HCT116 (cell line): ENCODE results near the gene FAIM2. TPM values are rescaled to one million over a fixed set of nuclear protein-coding genes. Genes with fewer than 3 reads are reported as not detected.

ENCODE experiments used
- ATAC-seq: fragments of 200-7000 bp; cut with Tn5 transposase; 2 replicates; pipeline ENCODE4 v1.9.1; 2020; ENCODE audit warnings: mild to moderate bottlenecking, moderate library complexity
- BruUV-seq: library from RNA; stranded (reverse); fragments of 400-500 nt; replicated peaks from 2 replicates; lab custom pipeline; 2021; lab: Mats Ljungman, UMichigan
- CTCF ChIA-PET: fragments of 300-600 bp; sonication (Branson Sonifier 250); formaldehyde crosslinking; loops from one replicate; lab custom pipeline; 2021; ENCODE audit warnings: antibody characterized with exemption; lab: Charles Lee
- POLR2A ChIA-PET: fragments of 300-600, 350-600 bp; sonication (Branson Sonifier 250); formaldehyde crosslinking; loops from one replicate; lab custom pipeline; 2021; ENCODE audit warnings: antibody characterized with exemption; lab: Charles Lee
- RAD21 ChIA-PET, 2 experiments: fragments of 300-600 bp; sonication (Branson Sonifier 250); formaldehyde crosslinking; loops; one replicate each; lab custom pipeline; 2023; ENCODE audit warnings: low total read pairs in 2 of 2; ENCODE audit not compliant: uncharacterized antibody in 2 of 2, unreplicated experiment in 2 of 2, low non-redundant PET in 1 of 2; lab: Charles Lee
- DNase-seq: peaks from one replicate; pipeline ENCODE4 v3.0.0-alpha.2; 2010; ENCODE audit warnings: low read depth, low spot score
- H2AFZ ChIP-seq: fragments of 200-600 bp; shearing (Covaris generic), sonication (generic); 2 replicates; pipeline ENCODE4 v1.6.1; 2017; ENCODE audit warnings: low read depth, mixed run types, mixed read lengths, antibody characterized with exemption, low read length; ENCODE audit not compliant: poor library complexity, severe bottlenecking
- H3K27ac ChIP-seq: 2 replicates; pipeline ENCODE4 v1.5.1; 2012; ENCODE audit warnings: low read depth, low read length
- H3K27me3 ChIP-seq: fragments of 200-600 bp; sonication (generic); 2 replicates; pipeline ENCODE4 v1.6.1; 2016; ENCODE audit warnings: mixed run types, low read length, mixed read lengths; ENCODE audit not compliant: insufficient read depth
- H3K36me3 ChIP-seq, 2 experiments: fragments of 200-500 bp in 1 of 2; fragments of 200-600 bp in 1 of 2; sonication (Bioruptor generic) in 1 of 2; sonication (generic) in 1 of 2; 2 replicates each; pipeline versions ENCODE4 v1.5.1 to v1.6.1; 2014 to 2016; ENCODE audit warnings: low read length in 2 of 2, inconsistent platforms in 1 of 2, mixed read lengths in 1 of 2, mixed run types in 1 of 2; ENCODE audit not compliant: insufficient read depth in 2 of 2, control insufficient read depth in 1 of 2
- H3K4me1 ChIP-seq, 2 experiments: fragments of 200-600 bp in 1 of 2; sonication (generic) in 1 of 2; 2 replicates each; pipeline versions ENCODE4 v1.5.1 to v1.6.1; 2012 to 2017; ENCODE audit warnings: low read length in 2 of 2, inconsistent platforms in 1 of 2, mild to moderate bottlenecking in 1 of 2, mixed read lengths in 1 of 2, mixed run types in 1 of 2, moderate library complexity in 1 of 2; ENCODE audit not compliant: insufficient read depth in 2 of 2, control insufficient read depth in 1 of 2
- H3K4me2 ChIP-seq: fragments of 200-600 bp; sonication (generic); 2 replicates; pipeline ENCODE4 v1.6.1; 2017; ENCODE audit warnings: mixed run types, low read length, mixed read lengths
- H3K4me3 ChIP-seq, 2 experiments: fragments of 200-600 bp in 1 of 2; sonication (generic) in 1 of 2; replicated peaks in 1 of 2; 2 replicates each; pipeline ENCODE4 v1.5.1; 2011 to 2016; ENCODE audit warnings: low read length in 2 of 2, control low read depth in 1 of 2, low read depth in 1 of 2, mild to moderate bottlenecking in 1 of 2, mixed read lengths in 1 of 2, mixed run types in 1 of 2
- H3K79me2 ChIP-seq: fragments of 200-600 bp; sonication (generic); 2 replicates; pipeline ENCODE4 v1.6.1; 2017; ENCODE audit warnings: mild to moderate bottlenecking, mixed run types, low read length, moderate library complexity, mixed read lengths; ENCODE audit not compliant: insufficient read depth
- H3K9ac ChIP-seq: fragments of 200-600 bp; sonication (generic); 2 replicates; pipeline ENCODE4 v1.6.1; 2016; ENCODE audit warnings: low read length, mixed read lengths
- H3K9me2 ChIP-seq: fragments of 200-600 bp; sonication (generic), shearing (Covaris generic); 2 replicates; pipeline ENCODE4 v1.6.1; 2017; ENCODE audit warnings: mixed run types, mild to moderate bottlenecking, moderate library complexity; ENCODE audit not compliant: insufficient read depth
- H3K9me3 ChIP-seq, 2 experiments: fragments of 200-500 bp in 1 of 2; fragments of 200-600 bp in 1 of 2; sonication (Bioruptor generic) in 1 of 2; sonication (generic) in 1 of 2; 2 replicates each; pipeline ENCODE4 v1.6.1; 2014 to 2017; ENCODE audit warnings: low read length in 2 of 2, mixed read lengths in 2 of 2, inconsistent platforms in 1 of 2, low read depth in 1 of 2, mild to moderate bottlenecking in 1 of 2, mixed run types in 1 of 2, moderate library complexity in 1 of 2; ENCODE audit not compliant: control insufficient read depth in 1 of 2, insufficient read depth in 1 of 2
- H4K20me1 ChIP-seq: fragments of 200-600 bp; sonication (generic), shearing (Covaris generic); 2 replicates; pipeline ENCODE4 v1.6.1; 2017; ENCODE audit warnings: mixed run types, mild to moderate bottlenecking, moderate library complexity; ENCODE audit not compliant: insufficient read depth
- CBX3 ChIP-seq: IDR thresholded peaks from 2 replicates; pipeline ENCODE4 v1.6.1; 2012; ENCODE audit warnings: low read depth
- CEBPB ChIP-seq: IDR thresholded peaks from 2 replicates; pipeline ENCODE4 v1.6.1; 2012; ENCODE audit warnings: low read depth
- EGR1 ChIP-seq: IDR thresholded peaks from 2 replicates; pipeline ENCODE4 v1.6.1; 2012; ENCODE audit warnings: low read depth
- ELF1 ChIP-seq: IDR thresholded peaks from 2 replicates; pipeline ENCODE4 v1.6.1; 2012; ENCODE audit warnings: low read depth, borderline replicate concordance
- EZH2phosphoT487 ChIP-seq: fragments of 200-600 bp; IDR thresholded peaks from 2 replicates; pipeline ENCODE4 v1.6.1; 2018; ENCODE audit warnings: antibody characterized with exemption, borderline replicate concordance
- JUND ChIP-seq: IDR thresholded peaks from 2 replicates; pipeline ENCODE4 v1.6.1; 2012
- MAX ChIP-seq: IDR thresholded peaks from 2 replicates; pipeline ENCODE4 v1.6.1; 2012
- POLR2A ChIP-seq: IDR thresholded peaks from 2 replicates; pipeline ENCODE4 v1.7.0; 2011; ENCODE audit warnings: borderline replicate concordance; ENCODE audit not compliant: insufficient read depth, insufficient read length; ENCODE audit errors: extremely low read depth
- RAD21 ChIP-seq: IDR thresholded peaks from 2 replicates; pipeline ENCODE4 v1.6.1; 2012; ENCODE audit warnings: low read depth, mild to moderate bottlenecking
- SIN3A ChIP-seq: IDR thresholded peaks from 2 replicates; pipeline ENCODE4 v1.6.1; 2012; ENCODE audit warnings: low read depth
- SP1 ChIP-seq: IDR thresholded peaks from 2 replicates; pipeline ENCODE4 v1.6.1; 2012; ENCODE audit warnings: low read depth
- SRF ChIP-seq: IDR thresholded peaks from 2 replicates; pipeline ENCODE4 v1.6.1; 2012; ENCODE audit warnings: low read depth
- TCF7L2 ChIP-seq: IDR thresholded peaks from 2 replicates; pipeline ENCODE4 v1.7.0; 2011; ENCODE audit warnings: borderline replicate concordance, inconsistent platforms; ENCODE audit not compliant: insufficient read depth, insufficient read length; ENCODE audit errors: extremely low read depth
- YY1 ChIP-seq: IDR thresholded peaks from 2 replicates; pipeline ENCODE4 v1.6.1; 2011; ENCODE audit warnings: low read length, low read depth, moderate library complexity, mild to moderate bottlenecking; ENCODE audit not compliant: insufficient replicate concordance; ENCODE audit errors: extremely low read depth
- ZBTB33 ChIP-seq: IDR thresholded peaks from 2 replicates; pipeline ENCODE4 v1.6.1; 2011; ENCODE audit warnings: mild to moderate bottlenecking, low read length, moderate library complexity; ENCODE audit not compliant: insufficient replicate concordance; ENCODE audit errors: extremely low read depth
- intact Hi-C: fragments of 100-400 bp; cut with micrococcal nuclease; formaldehyde crosslinking; loops from 2 replicates; pipeline ENCODE4 v1.10.0; 2022
- total RNA-seq: library from RNA; stranded (reverse); gene quantifications from one replicate; pipeline ENCODE4 v1.2.1, GENCODE V29; 2021; ENCODE audit not compliant: unreplicated experiment
- TF ChIP-seq, protein P1 (sequence below): IDR thresholded peaks from 2 replicates; pipeline ENCODE4 v1.6.1; 2012
- TF ChIP-seq, protein P2 (sequence below): IDR thresholded peaks from 2 replicates; pipeline ENCODE4 v1.6.1; 2012; ENCODE audit warnings: low read depth

Gene FAIM2
- total RNA-seq, 1 experiment from 2014 or later = not detected

DNA sequence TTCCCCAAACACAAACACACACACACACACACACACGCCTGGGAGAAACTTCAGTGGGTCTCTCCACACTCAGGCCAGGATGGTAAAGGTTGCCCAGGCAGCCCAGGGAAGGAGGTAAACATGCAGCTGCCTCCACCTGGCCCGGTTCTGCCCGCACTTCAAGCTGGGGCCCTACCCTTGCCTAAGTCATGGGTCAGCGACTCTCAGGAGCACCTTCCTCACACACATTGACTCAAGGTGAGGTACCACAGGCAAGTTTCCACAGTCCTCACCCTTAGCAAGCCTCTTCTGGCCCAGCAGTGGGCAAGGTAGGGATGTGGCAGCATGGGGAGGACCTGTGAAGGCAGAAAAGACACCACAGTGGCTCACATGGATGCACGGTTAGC, 14.1 kb upstream of the FAIM2 start:
- CTCF ChIA-PET = no interaction called here
- no peaks in the 10 kb centered on the region for H3K79me2 ChIP-seq
- no peak overlapping the region for H3K4me2 ChIP-seq
- no peaks in the 10 kb centered on the region for H3K27me3 ChIP-seq
- H4K20me1 ChIP-seq = no peaks in the 10 kb centered on the region
- H3K9me2 ChIP-seq = no peaks in the 10 kb centered on the region
- no peak for DNase-seq
- H3K36me3 ChIP-seq = no peaks in the 10 kb centered on the region
- RAD21 ChIA-PET = no interaction called here
- intact Hi-C loops = no loop called here
- ATAC-seq = no peak
- no peak overlapping the region for H3K27ac ChIP-seq
- POLR2A ChIA-PET = no interaction called here
- TF ChIP-seq YY1 (no peak), JUND (no peak), POLR2A (no peak), CBX3 (no peak), RAD21 (no peak), SRF (no peak), TCF7L2 (no peak), EZH2phosphoT487 (no peak), EGR1 (no peak), ELF1 (no peak), CEBPB (no peak), ZBTB33 (no peak), SIN3A (no peak), MAX (no peak), SP1 (no peak)
- TF ChIP-seq, protein P1, sequence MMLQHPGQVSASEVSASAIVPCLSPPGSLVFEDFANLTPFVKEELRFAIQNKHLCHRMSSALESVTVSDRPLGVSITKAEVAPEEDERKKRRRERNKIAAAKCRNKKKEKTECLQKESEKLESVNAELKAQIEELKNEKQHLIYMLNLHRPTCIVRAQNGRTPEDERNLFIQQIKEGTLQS = no peak
- TF ChIP-seq, protein P2, sequence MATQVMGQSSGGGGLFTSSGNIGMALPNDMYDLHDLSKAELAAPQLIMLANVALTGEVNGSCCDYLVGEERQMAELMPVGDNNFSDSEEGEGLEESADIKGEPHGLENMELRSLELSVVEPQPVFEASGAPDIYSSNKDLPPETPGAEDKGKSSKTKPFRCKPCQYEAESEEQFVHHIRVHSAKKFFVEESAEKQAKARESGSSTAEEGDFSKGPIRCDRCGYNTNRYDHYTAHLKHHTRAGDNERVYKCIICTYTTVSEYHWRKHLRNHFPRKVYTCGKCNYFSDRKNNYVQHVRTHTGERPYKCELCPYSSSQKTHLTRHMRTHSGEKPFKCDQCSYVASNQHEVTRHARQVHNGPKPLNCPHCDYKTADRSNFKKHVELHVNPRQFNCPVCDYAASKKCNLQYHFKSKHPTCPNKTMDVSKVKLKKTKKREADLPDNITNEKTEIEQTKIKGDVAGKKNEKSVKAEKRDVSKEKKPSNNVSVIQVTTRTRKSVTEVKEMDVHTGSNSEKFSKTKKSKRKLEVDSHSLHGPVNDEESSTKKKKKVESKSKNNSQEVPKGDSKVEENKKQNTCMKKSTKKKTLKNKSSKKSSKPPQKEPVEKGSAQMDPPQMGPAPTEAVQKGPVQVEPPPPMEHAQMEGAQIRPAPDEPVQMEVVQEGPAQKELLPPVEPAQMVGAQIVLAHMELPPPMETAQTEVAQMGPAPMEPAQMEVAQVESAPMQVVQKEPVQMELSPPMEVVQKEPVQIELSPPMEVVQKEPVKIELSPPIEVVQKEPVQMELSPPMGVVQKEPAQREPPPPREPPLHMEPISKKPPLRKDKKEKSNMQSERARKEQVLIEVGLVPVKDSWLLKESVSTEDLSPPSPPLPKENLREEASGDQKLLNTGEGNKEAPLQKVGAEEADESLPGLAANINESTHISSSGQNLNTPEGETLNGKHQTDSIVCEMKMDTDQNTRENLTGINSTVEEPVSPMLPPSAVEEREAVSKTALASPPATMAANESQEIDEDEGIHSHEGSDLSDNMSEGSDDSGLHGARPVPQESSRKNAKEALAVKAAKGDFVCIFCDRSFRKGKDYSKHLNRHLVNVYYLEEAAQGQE = no peak
- no TSS peak for BruUV-seq
- H3K9me3 ChIP-seq = no peaks in the 10 kb centered on the region
- peaks cover 3 to 6% of the 10 kb centered on the region in 2 experiments; a peak in 3 of 4 replicates for H3K4me1 ChIP-seq
- H2AFZ ChIP-seq = no peak overlapping the region
- H3K9ac ChIP-seq = no peak overlapping the region
- H3K4me3 ChIP-seq = no peak overlapping the region
